HG03066 (cell line): Measurements from ENCODE around the gene MYO5A.
"Not testable (repeated sequence)": the region's sequence is repeated elsewhere in the genome, so short reads cannot be mapped to it uniquely, and the experiment has no call there.

ENCODE experiments used
- ATAC-seq: cut with Tn5 transposase; IDR thresholded peaks from one replicate; pipeline ENCODE4 v1.9.1; 2021; ENCODE audit warnings: low read depth; ENCODE audit not compliant: unreplicated experiment

The MYO5A gene

GRCh38 chr15:52546031-52546751, 17.5 kb upstream of the MYO5A start:
- ATAC-seq: no peak

DNA sequence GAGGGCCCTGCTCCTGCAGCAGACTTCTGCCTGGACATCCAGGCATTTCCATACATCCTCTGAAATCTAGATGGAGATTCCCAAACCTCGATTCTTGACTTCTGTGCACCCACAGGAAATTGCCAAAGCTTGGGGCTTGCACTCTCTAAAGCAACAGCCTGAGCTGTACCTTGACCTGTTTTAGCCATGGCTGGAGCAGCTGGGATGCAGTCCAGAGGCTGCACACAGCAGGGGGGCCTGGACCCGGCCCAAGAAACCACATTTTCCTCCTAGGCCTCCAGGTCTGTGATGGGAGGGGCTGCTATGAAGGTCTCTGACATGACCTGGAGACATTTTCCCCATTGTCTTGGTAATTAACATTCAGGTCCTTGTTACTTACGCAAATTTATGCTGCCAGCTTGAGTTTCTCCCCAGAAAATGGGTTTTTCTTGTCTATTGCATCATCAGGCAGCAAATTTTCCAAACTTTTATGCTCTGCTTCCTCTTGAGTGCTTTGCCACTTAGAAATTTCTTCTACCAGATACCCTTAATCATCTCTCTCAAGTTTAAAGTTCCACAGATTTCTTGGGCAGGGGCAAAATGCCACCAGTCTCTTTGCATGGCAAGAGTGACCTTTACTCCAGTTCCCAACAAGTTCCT, 11.8 kb upstream of the MYO5A start:
- no peak for ATAC-seq

- no peak for ATAC-seq
Observed at GRCh38 chr15:52537459-52537858, 8.8 kb upstream of the MYO5A start.

DNA sequence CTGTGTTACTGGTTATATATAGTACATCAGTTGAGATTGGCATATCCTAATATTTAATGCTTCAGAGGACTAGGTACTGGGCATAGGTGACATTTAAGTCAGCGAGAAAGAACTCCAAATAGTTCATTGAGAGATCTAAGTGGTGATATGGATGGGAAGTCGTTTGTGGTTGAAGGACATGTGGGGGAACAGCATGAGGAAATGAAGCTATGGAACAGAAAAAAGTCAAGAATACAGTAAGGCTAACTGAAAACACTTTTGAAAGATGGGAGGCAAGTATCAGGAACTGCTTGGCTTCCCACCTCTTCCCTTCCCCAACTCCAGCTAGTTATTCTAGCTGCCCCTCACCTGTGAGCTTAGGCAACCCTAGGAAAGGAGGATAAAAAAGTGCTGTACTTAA, 3.7 kb upstream of the MYO5A start:
- no peak for ATAC-seq

DNA sequence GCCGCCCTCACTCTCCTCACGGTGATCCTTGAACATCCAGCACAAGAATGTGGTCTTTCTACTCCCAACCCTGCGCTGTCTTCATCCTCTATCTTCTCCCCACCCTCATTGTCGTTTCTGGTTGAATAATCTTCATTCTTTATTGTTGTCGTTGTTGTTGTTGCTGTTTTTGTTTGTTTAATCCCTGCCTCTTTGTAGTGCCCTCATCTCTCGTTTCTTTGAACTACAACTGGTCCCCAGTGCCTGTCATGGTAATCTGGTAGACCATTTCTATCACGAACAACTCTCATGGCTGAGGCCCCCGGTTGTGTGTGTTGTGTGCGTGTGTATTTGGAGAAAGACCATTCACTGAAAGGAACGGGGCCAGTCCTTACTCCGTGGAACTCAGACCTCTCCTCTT, 1.3 kb upstream of the MYO5A start:
- ATAC-seq: no peak

DNA sequence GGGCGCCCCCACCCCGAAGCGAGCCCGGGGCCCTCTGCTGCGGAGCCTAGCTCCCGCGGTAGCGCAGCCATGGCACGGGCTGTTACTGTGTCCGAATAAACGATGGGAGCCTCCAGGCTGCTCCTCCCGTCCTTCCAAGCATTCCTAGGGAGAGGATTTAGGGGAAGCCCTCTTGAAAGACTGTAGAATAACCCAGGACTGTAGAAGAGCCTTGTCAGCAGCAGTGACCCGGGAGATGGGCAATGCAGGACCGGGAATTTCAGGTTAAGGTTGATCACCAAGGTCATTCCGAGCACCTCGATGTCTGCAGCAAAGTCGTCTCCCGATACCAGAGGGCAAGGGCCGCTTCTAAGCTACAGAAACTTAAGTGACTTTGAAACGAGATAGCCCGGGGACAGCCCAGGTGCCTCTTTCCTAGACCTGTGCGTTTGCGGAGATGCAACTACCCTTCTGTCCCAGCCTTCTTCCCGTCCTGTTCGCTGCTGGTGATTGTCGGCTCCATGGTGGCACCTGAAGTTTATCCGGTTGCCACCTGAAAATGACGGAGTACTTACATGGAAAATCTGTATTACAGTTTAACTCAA, 753 bp upstream of the MYO5A start:
- no peak for ATAC-seq

GRCh38 chr15:52527911-52528563, 643 bp downstream of the MYO5A start:
- no peak for ATAC-seq

GRCh38 chr15:52527196-52527910, 1.3 kb downstream of the MYO5A start:
- no peak for ATAC-seq

GRCh38 chr15:52524223-52525136, 4.2 kb downstream of the MYO5A start:
- no peak for ATAC-seq

DNA sequence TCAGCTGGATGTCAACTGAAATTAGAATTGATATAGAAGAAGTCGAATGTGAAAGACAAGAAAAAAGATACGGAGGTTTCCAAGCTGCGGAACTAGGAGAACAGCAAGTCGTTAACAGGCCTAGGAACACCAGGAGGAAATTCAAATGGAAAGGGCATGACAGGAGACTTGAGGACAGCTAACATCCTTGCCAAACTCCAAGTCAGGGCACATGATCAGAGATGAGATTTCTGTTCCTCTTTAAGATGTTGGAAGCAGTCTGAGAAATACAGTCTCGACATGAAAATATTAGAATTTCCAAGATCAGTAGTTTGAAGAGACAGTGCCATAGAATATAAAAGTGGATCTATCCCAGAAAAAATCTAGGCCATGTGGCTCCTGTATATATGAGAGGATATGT, 5.0 kb downstream of the MYO5A start:
- ATAC-seq: no peak

DNA sequence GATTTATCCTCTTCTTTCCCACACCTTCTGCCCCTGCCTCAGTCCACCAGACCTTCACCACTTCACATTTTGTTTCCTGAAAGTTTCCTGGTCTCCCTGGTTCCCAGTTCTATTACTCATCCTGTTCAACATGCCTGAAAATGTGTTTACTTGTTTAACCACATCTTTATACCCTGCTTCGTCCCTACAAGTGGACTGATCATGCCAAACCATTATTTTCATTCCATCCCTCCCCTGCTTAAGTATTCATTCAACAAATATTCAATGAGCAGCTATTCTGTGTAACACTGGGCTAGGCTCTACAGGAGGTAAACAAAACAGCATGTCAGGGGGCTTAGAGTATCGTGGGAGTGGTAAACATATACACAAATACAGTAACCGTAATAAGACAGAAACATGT, 5.5 kb downstream of the MYO5A start:
- ATAC-seq: no peak

GRCh38 chr15:52521682-52522081, 7.0 kb downstream of the MYO5A start:
- ATAC-seq: no peak

DNA sequence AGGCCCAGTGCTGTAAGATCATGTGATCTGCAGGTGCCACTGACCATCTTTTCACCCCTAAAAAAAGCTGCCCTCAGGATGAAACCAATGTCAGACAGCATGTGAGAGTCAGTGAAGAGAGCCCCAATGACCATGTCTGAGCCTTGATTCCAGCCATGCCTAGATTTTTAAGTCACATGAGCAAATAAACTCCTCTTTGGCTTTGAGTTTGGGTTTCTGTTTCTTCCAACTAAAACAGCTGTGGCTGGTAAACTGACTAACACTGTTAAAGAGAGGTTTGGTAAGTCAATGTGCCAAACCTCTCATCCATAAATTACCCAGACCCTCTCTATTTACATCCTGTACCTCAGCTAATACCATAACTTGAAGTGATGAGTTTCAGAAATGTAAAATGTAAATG, 8.3 kb downstream of the MYO5A start:
- ATAC-seq: no peak

DNA sequence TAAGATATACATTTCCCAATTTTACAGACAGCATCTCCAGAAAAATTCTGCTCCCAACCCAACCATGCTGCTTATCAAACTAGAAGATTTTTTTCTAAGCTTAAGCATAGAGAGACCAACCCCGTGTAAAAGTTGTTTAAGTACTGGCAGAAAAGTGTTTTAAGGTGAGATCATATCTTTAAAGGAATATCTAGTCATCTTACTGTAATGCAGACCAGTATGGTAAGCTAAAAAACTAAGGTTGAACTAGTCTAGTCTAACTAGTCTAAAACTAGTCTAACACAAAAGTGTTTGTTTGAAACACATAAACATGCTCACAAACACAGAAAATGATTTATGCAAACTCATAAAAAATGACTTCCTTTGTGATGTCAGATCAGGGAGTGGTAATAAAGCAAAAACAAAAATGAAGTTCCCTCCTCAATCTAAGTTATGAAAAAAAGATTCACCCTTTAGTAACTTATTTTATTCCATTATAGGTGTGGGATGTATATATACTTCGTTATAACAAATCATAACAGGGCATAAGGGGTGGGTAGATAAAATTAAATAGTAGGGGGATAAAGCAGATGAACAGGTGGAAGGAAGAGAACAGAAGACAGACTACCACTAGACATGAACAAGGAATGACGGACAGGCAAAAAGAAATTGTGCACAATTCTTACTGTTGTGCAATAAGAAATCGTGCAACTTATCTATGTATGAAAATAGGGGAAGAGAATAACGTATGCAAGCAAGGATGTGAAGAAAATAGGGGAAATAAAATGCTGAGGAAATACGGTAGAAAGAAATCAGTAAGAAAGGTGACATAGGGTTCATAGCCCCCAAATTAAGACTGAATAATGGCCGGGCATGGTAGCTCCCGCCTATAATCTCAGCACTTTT, 10.0 kb downstream of the MYO5A start:
- ATAC-seq: no peak

GRCh38 chr15:52517014-52517413, 11.7 kb downstream of the MYO5A start:
- ATAC-seq: no peak

GRCh38 chr15:52515343-52515742, 13.3 kb downstream of the MYO5A start:
- no peak for ATAC-seq

DNA sequence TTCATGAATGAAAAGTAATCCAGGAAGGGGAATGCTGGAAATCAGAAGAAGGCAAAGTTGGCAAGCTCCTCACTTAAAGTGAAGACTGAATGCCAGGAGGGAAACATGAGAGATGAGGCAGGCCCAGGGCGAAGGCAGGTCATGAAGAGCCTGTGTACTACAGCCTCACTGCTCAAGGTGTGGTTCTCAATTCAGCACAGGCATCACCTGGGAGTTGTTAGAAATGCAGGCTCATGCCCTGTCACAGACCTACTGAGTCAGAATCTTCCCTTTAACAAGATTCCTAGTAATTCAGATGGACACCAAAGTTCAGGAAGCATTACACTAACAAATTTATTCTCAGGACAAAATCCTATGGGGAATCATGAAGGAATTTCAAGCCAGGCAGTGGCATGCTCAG, 14.2 kb downstream of the MYO5A start:
- no peak for ATAC-seq

GRCh38 chr15:52512869-52513268, 15.8 kb downstream of the MYO5A start:
- not testable (repeated sequence) for ATAC-seq

DNA sequence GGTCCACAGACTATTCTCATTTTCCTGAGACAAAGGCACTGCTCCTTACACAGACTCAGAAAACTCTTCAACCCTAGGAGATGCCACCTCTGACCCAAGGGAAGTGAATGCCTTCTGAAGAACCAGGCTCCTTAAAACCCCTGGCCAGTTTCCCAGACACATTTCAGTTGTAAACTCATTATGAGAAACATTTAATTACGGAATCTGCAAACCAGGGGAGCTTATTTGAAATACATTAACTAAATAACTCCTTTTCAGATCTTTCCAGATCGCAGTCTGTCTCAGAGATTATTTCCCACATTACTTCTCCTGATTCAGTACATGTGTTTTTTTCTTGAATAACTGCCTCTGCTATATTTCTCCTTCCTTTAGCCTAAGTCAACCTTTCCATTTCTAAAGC, 17.6 kb downstream of the MYO5A start:
- no peak for ATAC-seq
